ENCODE results near the gene TOMM34. TPM values are rescaled to one million over a fixed set of nuclear protein-coding genes. Genes with fewer than 3 reads are reported as not detected.

Gene TOMM34
- polyA plus RNA-seq, 3 donors = 6.4 to 9.1 (median 7.7) TPM

DNA sequence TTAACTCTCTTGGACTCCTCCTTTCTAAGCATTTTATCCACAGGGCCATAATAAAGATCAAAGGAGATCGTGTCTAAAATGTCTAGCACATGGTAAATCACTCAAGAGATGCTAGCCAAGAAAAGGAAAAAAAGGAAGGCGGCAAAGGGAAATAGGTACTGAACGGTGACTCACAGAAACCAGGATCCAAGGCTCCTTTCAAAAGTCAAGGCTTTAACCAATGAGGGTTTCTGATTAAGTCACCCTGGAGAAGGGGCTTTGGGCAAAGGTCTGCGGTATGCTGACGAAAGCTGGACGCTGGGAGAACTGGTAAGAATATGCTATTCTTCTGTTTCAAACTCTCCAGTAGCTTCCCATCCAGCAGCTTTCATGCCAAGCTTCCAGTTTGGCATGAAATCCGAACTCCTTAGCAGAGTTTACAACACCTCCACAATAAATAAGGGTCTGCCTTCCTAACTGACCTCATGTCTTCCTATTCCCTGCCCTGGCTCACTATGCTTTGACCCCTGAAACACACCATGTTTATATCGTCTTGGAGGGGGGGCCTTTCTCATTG is 1.0 kb downstream of the TOMM34 start:
- Histone ChIP-seq H3K4me2 (replicated peaks; ENCODE audit: extremely low read depth, low read length, poor library complexity, severe bottlenecking) (peak overlapping the region; percentile 90), H4K20me1 (ENCODE audit: insufficient read depth, low read length) (peaks cover 14% of the 10 kb centered on the region), H3K4me3 (replicated peaks in 1 of 3; ENCODE audit: low read depth in 2 of 3, low read length in 3 of 3) (peak overlapping the region; percentile 64 to 92 (median 89)), H2AFZ (ENCODE audit: insufficient read depth, low read depth, low read length, poor library complexity, severe bottlenecking) (no peak overlapping the region), H3K9me3 (replicated peaks in 1 of 2; ENCODE audit: control insufficient read depth in 1 of 2, insufficient read depth in 1 of 2, low read length in 2 of 2) (no peaks in the 10 kb centered on the region), H3K9ac (ENCODE audit: insufficient read depth, low read length, poor library complexity, severe bottlenecking) (no peak overlapping the region), H3K27me3 (ENCODE audit: control insufficient read depth in 2 of 2, insufficient read depth in 2 of 2, low read length in 2 of 2) (no peaks in the 10 kb centered on the region), H3K36me3 (replicated peaks in 1 of 2; ENCODE audit: control insufficient read depth in 1 of 2, insufficient read depth in 2 of 2, low read length in 2 of 2) (peaks cover 17 to 23% of the 10 kb centered on the region in 2 donors), H3K4me1 (ENCODE audit: control insufficient read depth in 1 of 2, insufficient read depth in 2 of 2, low read length in 2 of 2) (peaks cover 24 to 26% of the 10 kb centered on the region in 2 donors), H3K79me2 (ENCODE audit: insufficient read depth, low read length) (peaks cover 30% of the 10 kb centered on the region), H3K27ac (ENCODE audit: low read depth in 1 of 2, low read length in 2 of 2) (peak overlapping the region in 1 of 2 donors; percentile 75)
- H3K4me3 Mint-ChIP-seq = peak overlapping the region; percentile 90 to 98
- H3K9me3 Mint-ChIP-seq = no peaks in the 10 kb centered on the region
- H3K36me3 Mint-ChIP-seq = peaks cover 23 to 33% of the 10 kb centered on the region in 2 donors
- H3K4me1 Mint-ChIP-seq = peaks cover 42% of the 10 kb centered on the region
- 42% methylated on average over 3 of the region's 8 CpGs for WGBS (ENCODE audit: insufficient coverage)
- TF ChIP-seq, protein P1, sequence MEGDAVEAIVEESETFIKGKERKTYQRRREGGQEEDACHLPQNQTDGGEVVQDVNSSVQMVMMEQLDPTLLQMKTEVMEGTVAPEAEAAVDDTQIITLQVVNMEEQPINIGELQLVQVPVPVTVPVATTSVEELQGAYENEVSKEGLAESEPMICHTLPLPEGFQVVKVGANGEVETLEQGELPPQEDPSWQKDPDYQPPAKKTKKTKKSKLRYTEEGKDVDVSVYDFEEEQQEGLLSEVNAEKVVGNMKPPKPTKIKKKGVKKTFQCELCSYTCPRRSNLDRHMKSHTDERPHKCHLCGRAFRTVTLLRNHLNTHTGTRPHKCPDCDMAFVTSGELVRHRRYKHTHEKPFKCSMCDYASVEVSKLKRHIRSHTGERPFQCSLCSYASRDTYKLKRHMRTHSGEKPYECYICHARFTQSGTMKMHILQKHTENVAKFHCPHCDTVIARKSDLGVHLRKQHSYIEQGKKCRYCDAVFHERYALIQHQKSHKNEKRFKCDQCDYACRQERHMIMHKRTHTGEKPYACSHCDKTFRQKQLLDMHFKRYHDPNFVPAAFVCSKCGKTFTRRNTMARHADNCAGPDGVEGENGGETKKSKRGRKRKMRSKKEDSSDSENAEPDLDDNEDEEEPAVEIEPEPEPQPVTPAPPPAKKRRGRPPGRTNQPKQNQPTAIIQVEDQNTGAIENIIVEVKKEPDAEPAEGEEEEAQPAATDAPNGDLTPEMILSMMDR (IDR thresholded peaks at IDR 0.05) = no peak
- H3K27ac Mint-ChIP-seq = peak overlapping the region in 4 of 7 donors; percentile 46 to 86 (median 72)
- intact Hi-C loops (cut with micrococcal nuclease) = loop anchor here in 1 of 2 donors (5.0 kb wide), 1 partner anchor 38 kb away; no protein-coding TSS in a partner anchor
- no peaks in the 10 kb centered on the region for H3K27me3 Mint-ChIP-seq (ENCODE audit: low read depth in 3 of 3)
- peak in 2 of 3 donors; percentile 67 to 71 for DNase-seq

DNA sequence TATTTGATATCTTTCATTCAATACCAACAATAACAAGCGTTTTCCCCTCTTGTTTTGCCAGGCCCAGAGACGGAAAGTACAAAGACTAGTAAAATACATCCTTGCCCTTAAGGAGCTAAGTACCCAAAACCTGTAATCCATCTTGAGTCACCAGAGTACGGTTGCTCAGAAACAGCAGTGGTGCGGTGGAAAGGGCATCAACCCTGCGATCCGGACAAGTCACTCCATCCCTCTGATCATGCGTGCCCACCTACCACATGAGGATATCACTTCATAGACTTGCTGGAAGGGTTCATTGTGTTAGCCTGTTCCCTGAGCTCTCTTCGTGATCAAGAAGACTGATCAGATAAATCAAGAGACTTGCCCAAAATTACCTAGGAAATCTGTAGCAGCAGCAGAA is 1.9 kb downstream of the TOMM34 start:
- H3K27me3 Mint-ChIP-seq (ENCODE audit: low read depth in 3 of 3) = no peaks in the 10 kb centered on the region
- Histone ChIP-seq H2AFZ (ENCODE audit: insufficient read depth, low read depth, low read length, poor library complexity, severe bottlenecking) (no peak overlapping the region), H3K27ac (ENCODE audit: low read depth in 1 of 2, low read length in 2 of 2) (no peak overlapping the region), H3K4me3 (replicated peaks in 1 of 3; ENCODE audit: low read depth in 2 of 3, low read length in 3 of 3) (no peak overlapping the region), H3K79me2 (ENCODE audit: insufficient read depth, low read length) (peaks cover 30% of the 10 kb centered on the region), H3K27me3 (ENCODE audit: control insufficient read depth in 2 of 2, insufficient read depth in 2 of 2, low read length in 2 of 2) (no peaks in the 10 kb centered on the region), H3K36me3 (replicated peaks in 1 of 2; ENCODE audit: control insufficient read depth in 1 of 2, insufficient read depth in 2 of 2, low read length in 2 of 2) (peaks cover 25 to 32% of the 10 kb centered on the region in 2 donors), H3K4me2 (replicated peaks; ENCODE audit: extremely low read depth, low read length, poor library complexity, severe bottlenecking) (peak overlapping the region; percentile 90), H3K4me1 (ENCODE audit: control insufficient read depth in 1 of 2, insufficient read depth in 2 of 2, low read length in 2 of 2) (peaks cover 24 to 26% of the 10 kb centered on the region in 2 donors), H4K20me1 (ENCODE audit: insufficient read depth, low read length) (peaks cover 14% of the 10 kb centered on the region), H3K9me3 (replicated peaks in 1 of 2; ENCODE audit: control insufficient read depth in 1 of 2, insufficient read depth in 1 of 2, low read length in 2 of 2) (no peaks in the 10 kb centered on the region), H3K9ac (ENCODE audit: insufficient read depth, low read length, poor library complexity, severe bottlenecking) (no peak overlapping the region)
- intact Hi-C loops (cut with micrococcal nuclease) = loop anchor here in 1 of 2 donors (5.0 kb wide), 1 partner anchor 39 kb away; no protein-coding TSS in a partner anchor
- WGBS (ENCODE audit: insufficient coverage) = 100% methylated on average over 8 of the region's 8 CpGs
- peaks cover 42% of the 10 kb centered on the region for H3K4me1 Mint-ChIP-seq
- H3K36me3 Mint-ChIP-seq = peaks cover 32 to 42% of the 10 kb centered on the region in 2 donors
- no peak for DNase-seq
- no peak overlapping the region for H3K4me3 Mint-ChIP-seq
- TF ChIP-seq, protein P1 (IDR thresholded peaks at IDR 0.05) = no peak
- H3K9me3 Mint-ChIP-seq = no peaks in the 10 kb centered on the region
- H3K27ac Mint-ChIP-seq = no peak overlapping the region

Measured in CD14-positive monocyte (primary cell).